CD4-positive, alpha-beta T cell treated with Interleukin-1 beta for 1 hour (primary cell): ENCODE results near the gene TAT.
A peak's percentile ranks its signal among the peaks of the same experiment; 100 is the strongest.
"Not testable (repeated sequence)": the region's sequence is repeated elsewhere in the genome, so short reads cannot be mapped to it uniquely, and the experiment has no call there.

Experiments used
- DNase-seq, 2 donors: peaks; one replicate each; pipeline ENCODE4 v3.0.0-alpha.2; 2020 to 2022

Gene TAT

DNA sequence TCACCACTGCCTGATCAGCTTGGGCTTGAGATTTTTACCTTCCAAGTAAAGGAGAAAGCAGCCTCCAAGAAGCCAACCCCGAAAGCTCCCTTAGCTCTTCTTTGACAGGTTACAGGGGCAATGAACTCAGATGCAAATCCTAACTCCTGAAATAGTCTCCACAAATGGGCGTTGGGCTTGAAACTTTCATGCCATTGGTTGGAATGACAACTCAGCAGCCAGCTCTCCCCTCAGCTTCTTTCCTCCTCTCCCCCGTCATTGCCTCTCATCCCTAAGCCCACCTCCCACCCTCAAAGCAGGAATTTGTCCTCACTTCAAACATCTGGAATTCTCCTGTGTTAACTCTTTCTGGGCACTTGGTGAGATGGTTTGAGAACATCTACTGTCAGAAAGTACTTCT, at the start of gene TAT:
TSS of gene TAT (minus strand) at position 122 of the 400 bp plus-strand sequence. CDS start 677 bp downstream, outside the sequence.
- DNase-seq = no peak

DNA sequence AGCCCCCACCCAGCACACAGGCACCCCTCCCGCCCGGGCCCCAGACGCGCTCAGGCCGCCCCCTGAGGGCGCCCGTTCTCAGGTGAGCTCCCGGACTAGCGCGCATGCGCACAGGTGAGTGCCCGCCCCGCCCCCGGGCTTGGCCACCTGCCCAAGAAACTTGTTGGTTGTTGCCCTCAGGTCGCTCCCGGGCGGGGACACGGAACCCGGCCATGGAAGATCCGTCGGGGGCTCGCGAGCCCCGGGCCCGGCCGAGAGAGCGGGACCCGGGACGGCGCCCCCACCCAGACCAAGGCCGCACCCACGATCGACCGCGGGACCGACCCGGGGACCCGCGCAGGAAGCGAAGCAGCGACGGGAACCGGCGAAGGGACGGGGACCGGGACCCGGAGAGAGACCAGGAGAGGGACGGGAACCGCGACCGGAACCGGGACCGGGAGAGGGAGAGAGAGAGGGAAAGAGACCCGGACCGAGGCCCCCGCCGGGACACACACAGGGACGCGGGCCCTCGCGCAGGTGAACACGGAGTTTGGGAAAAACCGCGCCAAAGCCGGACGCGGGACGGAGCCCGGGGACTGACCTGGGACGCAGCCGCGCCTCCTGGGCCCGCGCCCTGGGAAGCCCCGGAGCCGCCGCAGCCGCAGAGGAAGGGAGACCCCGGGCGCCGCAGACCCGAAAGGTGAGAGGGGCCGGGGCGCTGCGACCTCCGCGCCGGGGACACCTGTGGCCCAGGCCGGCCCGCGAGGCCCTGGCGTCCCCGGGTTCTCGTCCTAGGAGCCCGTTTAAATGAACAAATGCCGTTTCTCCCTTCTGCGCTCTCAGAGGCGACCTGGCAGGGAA, 49.3 kb upstream of the TAT start, which contains the start of gene MARVELD3:
TSS of gene MARVELD3 (plus strand) at position 167 of the 840 bp plus-strand sequence. CDS start at position 213, 46 bp downstream.
- DNase-seq = peak; percentile 15 to 16

DNA sequence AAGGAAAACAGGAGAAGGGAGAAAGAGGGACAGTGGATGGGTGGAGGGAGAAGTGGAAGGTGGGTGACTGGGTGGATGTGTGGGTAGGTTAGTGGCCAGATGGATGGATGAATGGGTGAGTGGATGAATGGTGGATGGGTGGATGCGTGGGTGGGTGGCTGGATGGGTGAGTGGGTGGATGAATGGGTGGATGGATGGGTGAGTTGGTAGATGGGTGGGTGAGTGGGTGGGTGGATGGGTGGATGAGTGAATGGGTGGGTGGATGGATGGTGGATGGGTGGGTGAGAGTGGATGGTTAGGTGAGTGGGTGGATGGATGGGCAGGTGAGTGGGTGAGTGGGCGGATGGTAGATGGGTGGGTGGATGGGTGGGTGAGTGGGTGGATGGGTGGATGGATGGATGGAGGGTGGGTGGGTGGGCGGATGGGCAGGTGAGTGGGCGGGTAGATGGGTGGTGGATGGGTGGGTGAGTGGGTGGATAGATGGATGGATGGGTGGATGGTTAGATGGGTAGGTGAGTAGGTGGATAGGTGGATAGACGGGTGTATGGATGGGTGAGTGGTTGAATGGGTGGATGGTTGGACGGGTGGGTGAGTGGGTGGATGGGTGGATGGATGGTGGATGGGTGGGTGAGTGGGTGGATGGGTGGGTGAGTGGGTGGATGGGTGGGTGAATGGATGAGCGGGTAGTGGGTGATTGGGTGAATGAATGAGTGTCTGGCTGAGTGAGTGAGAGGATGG, 48.4 kb upstream of the TAT start:
- DNase-seq = no peak

DNA sequence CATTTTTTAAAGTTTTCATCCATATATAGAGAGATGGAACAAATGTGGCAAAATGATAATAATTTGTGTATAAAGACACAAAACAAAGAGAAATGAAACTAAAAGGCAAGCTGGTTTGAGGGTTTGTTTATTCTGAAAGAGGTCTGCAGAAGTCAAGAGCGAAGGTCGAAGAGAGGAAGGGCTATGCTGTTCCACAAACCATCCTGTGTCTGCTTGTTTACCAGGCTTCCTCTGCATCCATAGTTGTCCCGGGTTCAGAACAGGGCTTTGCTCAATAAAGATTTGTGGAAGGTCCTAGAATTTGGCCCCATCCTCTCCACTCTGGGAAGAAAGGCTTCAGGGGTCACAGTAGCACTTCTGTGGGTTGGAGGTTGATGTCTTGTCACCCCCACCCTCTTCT, 46.7 kb upstream of the TAT start:
- no peak for DNase-seq

DNA sequence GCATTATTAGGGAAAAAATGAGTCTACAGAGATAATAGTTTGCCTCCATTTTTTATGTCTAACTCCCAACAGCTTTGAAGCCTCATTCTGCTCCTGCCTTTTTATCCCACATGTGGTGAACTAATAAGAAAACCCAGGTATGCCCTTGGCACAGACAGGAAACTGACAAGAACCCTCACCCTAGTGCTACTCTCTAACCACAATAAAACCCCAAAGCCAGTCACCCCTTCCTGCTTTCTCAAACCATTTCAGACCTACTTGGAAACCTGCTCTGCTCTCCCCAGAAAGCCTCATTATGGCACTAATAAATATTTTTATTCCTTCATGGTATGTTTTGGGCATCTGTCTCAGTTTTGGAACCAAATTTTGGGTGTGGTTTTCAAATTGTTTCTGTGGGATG, 45.2 kb upstream of the TAT start:
- DNase-seq = peak in 1 of 2 donors; percentile 29

DNA sequence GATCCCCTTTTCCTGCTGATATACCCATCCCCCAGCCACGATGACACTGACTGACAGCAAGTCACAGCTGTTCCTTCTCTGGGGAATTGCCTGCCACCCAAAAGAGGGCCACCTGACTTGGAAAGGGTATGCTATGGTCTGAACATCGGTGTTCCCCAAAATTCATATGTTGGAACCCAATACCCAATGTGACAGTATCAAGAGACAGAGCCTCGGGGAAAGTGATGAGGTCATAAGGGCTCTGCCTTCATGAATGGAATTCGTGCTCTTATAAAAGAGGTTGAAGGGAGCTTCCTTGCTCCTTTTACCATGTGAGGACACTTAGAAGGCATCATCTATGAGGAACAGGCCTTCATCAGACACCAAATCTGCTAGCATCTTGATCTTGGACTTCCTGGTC, 41.5 kb upstream of the TAT start:
- no peak for DNase-seq

DNA sequence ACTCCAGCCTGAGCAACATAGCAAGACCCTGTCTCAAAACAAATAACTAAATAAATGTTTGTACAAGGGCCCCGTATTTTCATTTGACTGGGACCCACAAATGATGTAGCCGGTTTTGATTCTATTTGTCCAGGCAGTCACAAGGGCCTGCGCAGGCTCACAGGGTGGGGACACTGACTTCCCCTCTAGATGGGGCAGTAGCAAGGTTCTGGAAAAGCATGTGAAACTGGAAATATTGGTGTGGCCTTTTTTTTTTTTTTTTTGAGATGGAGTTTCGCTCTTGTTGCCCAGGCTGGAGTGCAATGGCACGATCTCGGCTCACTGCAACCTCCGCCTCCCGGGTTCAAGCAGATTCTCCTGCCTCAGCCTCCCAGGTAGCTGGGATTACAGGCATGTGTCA, 38.1 kb upstream of the TAT start:
- DNase-seq = not testable (repeated sequence)

DNA sequence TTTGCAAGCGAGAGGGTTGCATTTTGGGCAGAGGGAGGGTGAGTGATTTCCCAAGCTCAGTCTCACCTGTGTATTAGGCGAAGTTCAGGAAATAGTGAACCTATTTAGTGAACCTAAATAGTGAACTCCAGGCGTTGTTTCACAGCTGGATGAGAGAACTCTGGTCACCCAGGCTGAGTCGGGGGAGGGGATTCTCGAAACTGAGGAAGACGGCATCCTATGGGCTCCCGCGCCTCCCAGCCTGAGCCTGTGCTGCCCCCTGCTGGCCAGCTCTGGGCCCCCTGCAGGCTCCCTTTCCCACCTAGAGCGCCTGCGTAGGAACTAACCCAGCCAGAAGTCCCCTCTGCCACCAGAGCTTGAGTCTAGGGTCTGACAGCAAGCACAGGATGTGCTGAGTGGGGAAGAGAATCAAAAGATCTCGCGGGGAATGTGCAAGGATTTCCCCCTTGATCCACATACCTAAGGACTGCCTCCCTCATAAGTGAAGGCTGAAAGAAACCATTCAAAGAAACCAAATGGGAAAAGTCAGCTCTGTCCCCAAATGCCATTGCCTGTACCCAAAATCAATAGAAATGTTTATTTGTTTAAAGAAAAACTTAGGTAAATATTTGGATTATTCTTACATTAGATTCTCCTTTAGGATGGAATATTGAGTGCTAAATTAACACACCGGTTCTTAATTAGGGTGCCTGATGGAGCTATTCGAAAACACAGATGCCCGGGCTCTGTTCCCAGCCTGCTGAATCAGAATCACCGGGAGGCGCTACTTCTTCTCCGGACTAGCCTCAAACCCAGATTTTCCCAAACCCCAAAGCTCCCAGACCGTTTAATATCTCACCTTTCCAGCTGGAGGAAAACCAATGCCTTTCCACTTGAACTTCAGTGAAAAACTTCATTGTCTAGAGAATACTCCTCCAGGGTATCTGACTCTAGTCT, 34.3 kb upstream of the TAT start:
- DNase-seq = peak; percentile 73 to 77

DNA sequence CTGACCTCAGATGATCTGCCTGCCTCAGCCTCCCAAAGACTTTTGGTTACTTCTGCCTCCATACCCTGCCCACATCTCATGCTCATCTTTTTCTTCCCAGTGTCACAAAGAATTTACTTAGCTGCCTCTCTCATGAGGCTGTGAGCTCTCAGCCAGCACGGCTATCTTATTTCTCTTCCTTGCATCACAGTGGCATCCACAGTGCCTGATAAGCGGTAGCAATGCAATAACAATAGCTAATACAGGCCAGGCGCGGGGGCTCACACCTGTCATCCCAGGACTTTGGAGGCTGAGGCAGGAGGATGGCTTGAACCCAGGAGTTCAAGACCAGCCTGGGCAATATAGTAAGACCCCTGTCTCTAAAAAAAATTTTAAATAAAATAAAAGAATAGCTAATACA, 33.6 kb upstream of the TAT start:
- DNase-seq = no peak

DNA sequence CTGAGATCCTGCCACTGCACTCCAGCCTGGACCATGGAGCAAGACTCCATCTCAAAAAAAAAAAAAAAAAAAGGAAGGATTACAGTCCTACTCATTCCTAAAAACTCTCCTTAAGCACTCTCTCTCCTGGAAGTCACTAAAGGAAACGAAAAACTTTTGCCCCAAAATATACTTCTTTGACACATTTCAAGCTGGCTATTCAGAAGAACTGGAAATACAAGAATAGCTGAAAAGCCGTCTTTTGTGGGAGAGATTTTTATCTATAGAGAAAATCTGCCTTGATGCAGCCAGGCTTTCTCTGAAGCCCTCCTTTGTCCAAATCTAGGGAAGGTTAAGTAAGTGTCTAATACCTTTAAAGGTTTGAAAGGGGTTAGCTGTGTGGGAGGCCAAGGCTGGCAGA, 32.2 kb upstream of the TAT start:
- DNase-seq = no peak

DNA sequence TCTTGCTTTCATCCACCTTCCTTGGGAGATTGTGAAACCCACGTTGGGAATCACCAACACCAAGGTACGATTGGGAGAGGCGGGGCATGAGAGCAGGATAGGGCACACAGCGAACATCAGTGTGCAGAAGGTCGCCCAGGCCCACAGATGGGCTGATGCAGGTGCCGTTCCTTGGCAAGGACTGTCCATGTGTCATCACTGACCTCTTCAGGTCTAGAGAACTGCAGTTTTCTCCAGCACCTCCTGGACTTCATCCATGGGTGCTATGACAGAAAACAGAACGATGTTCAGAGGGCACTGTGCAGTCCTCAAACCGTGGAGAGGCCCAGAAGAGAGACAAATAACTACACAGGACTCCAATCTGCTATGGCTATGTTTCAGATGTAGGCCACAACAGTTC, 23.9 kb upstream of the TAT start:
- no peak for DNase-seq

DNA sequence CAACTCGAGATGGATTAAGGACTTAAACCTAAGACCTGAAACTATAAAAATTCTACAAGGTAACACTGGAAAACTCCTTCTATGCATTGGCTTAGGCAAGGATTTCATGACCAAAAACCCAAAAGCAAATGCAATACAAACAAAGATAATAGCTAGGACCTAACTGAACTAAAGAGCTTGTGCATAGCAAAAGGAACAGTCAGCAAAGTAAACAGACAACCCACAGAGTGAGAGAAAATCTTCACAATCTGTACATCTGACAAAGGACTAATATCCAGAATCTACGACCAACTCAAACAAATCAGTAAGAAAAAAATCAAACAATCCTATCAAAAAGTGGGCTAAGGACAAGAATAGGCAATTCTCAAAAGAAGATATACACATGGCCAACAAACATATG, 21.5 kb upstream of the TAT start:
- not testable (repeated sequence) for DNase-seq

DNA sequence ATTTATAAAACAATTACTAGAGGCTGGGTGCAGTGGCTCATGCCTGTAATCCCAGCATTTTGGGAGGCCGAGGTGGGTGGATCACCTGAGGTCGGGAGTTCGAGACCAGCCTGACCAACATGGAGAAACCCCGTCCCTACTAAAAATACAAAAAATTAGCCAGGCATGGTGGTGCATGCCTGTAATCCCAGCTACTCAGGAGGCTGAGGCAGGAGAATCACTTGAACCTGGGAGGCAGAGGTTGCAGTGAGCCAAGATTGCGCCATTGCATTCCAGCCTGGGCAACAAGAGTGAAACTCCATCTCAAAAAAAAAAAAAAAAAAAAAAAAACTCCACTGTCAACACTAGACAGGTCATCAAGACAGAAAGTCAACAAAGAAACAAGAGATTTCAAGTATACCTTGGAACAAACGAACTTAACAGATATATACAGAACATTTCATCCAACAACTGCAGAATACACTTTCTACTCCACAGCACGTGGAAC, 18.5 kb upstream of the TAT start:
- DNase-seq = not testable (repeated sequence)

DNA sequence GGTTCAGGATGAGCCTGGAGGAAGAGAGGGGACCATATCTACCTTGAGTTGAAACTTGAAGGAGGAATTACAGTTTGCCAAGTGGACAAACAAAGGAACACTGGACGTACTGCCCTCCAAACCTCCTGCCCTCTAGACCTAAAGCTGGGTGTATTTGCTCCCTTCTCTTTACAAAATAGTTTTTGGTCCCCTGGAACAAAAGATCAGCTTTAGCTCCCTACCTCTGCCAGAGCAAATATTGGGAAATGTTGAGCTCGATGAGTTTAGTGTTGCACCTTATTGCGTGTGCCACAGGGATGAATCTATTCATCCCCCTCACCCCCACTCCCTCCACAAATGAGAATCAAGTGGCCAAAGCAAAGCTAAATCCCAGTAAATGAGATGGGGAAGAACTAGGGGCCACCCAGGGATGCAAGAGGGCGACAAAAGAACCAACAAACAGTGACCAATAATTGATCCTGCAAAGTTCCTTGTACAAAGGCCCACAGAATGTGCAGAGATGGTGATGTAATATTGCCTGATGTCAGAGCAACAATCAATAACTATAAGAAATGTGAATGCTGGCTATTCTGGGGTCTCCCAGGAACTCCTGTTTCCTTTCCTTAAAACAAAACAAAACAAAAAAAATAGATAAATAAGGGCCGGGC, 17.2 kb upstream of the TAT start:
- DNase-seq = no peak

DNA sequence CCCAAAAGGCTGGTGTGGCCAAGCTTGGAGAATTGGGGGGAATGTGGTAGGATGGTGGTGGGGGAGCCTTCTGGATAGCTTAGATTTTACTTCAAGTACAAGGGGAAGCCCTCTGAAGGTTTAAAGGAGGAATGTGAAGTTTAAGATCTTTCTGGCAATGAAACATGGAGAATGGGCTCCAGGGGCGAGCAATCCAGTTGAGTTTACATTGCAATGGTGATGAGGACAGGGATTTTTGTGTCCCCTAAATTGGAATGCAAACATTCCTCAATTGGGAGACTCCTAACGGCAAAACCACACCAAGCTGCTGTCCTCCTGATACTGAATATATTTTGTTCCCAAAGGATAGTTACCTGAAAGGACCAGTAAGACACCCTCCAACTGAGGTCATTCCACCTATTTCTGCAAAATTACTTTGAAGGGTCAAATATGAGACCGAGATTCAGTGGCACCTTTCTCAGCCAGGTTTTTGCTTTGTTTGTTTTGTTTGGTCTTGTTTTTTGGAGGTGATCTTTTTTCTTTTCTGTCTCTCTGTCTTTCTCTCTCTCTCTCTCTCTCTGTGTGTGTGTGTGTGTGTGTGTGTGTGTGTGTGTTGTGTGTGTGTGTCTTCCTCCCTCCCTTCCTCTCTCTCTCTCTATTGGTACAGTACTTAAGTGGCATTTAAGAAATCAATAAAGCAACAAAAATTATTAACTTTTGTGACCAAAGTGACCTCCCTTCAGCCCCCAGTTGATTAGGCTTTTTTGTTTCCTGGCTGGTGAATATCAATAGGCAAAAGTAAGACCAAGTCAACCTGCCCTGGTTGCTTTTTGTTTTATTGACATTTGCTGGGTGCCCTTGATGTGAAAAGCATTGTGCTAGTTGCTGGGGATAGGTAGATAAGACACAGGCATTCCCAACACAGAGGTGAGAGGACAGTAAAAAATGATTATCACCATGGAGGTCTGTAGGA, 16.4 kb upstream of the TAT start:
- no peak for DNase-seq

DNA sequence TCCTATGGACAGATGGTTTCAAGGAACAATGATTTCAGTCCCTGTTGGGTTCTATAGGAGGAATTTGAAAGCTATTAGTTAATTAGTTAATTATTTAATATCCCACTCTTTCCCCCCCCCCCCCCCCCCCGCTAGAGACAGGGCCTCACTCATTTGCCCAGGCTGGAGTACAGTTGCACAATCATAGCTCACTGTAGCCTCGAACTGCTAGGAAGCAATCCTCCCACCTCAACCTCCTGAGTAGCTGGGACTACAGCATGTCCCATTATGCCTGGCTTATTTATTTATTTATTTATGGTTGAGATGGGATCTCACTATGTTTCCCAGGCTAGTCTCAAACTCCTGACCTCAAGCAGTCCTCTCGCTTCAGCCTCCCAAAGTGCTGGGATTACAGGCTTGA, 15.0 kb upstream of the TAT start:
- no peak for DNase-seq

DNA sequence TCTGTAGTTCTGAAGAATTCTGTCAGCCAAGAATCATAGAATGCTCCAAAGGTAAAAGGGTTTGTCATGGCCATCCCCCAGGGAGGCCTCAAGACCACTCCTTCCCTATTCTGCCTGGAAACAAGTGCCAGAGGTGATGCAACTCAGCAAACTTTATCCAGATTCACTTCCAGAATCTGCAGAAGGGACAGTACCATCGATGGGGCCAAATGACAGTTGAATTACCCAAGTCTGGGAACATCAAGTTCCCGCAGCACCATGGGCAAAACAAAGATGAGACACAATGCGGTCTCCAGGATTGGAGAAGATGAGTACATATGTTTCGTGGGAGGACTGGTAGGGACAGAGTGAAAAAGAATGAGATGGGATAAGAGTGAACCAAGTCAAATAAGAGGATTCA, 13.7 kb upstream of the TAT start:
- DNase-seq = no peak

DNA sequence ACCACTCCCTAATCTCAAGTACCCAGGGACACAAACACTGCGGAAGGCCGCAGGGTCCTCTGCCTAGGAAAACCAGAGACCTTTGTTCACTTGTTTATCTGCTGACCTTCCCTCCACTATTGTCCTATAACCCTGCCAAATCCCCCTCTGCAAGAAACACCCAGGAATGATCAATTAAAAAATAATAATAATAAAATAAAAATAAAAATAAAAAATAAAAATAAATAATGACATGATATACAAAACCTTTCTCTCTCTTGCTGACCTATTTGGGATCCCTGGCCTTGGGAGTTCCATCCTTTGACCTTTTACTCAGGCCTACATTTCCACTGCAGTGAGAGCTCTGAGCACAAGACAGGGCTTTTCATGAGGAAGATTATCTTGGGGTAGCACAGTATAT, 13.2 kb upstream of the TAT start:
- DNase-seq = not testable (repeated sequence)

DNA sequence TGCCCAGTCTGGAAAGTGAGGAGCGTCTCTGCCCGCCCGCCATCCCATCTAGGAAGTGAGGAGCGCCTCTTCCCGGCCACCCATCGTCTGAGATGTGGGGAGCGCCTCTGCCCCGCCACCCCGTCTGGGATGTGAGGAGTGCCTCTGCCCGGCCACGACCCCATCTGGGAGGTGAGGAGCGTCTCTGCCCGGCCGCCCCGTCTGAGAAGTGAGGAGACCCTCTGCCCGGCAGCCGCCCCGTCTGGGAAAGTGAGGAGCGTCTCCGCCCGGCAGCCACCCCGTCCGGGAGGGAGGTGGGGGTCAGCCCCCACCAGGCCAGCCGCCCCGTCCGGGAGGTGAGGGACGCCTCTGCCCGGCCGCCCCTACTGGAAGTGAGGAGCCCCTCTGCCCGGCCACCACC, 12.4 kb upstream of the TAT start:
- DNase-seq = not testable (repeated sequence)

DNA sequence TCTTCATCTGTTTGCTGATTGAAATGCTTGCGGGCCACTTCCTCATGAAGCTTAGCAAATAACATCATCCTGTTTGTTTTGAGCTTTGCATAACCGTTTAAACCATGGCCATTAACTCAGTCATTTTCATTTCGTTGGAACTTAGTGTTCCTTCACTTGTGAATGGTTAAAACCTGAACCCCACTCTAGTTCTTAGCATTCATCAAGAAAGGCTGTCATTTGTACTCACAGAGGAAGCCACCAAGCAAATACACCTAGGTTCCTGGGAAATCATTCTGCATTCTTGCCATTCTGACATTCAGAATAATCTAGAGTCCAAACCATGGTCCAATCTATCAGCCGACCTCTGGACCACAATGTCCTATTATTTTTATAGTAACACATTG, 8.4 kb upstream of the TAT start:
- DNase-seq = no peak
